NB4 (cell line): ENCODE measurements around the gene WASL.

Experiments
- MAX ChIP-seq: IDR thresholded peaks from 2 replicates; pipeline ENCODE4 v1.6.1; 2011; ENCODE audit warnings: low read depth, low read length
- POLR2A ChIP-seq: IDR thresholded peaks from 2 replicates; pipeline ENCODE4 v1.6.1; 2011; ENCODE audit warnings: mild to moderate bottlenecking; ENCODE audit not compliant: insufficient read length; ENCODE audit errors: extremely low read depth
- TF ChIP-seq, protein P1 (sequence below): IDR thresholded peaks from one replicate; pipeline ENCODE4 v1.5.1; 2012; ENCODE audit warnings: low read depth, low read length

GRCh38 chr7:123754271-123754871 lies 5.6 kb upstream of the WASL start:
- TF ChIP-seq, protein P1, sequence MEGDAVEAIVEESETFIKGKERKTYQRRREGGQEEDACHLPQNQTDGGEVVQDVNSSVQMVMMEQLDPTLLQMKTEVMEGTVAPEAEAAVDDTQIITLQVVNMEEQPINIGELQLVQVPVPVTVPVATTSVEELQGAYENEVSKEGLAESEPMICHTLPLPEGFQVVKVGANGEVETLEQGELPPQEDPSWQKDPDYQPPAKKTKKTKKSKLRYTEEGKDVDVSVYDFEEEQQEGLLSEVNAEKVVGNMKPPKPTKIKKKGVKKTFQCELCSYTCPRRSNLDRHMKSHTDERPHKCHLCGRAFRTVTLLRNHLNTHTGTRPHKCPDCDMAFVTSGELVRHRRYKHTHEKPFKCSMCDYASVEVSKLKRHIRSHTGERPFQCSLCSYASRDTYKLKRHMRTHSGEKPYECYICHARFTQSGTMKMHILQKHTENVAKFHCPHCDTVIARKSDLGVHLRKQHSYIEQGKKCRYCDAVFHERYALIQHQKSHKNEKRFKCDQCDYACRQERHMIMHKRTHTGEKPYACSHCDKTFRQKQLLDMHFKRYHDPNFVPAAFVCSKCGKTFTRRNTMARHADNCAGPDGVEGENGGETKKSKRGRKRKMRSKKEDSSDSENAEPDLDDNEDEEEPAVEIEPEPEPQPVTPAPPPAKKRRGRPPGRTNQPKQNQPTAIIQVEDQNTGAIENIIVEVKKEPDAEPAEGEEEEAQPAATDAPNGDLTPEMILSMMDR = no peak
- TF ChIP-seq POLR2A = no peak
- TF ChIP-seq MAX = no peak
